Activated naive CD4-positive, alpha-beta T cell treated with anti-CD3 and anti-CD28 coated beads, Interleukin-2, amount 50 U/mL, for 72 hours (primary cell): ENCODE measurements around the gene ZCCHC7. TPM values are rescaled to one million over a fixed set of nuclear protein-coding genes. Genes with fewer than 3 reads are reported as not detected.
"Not testable (repeated sequence)": the region's sequence is repeated elsewhere in the genome, so short reads cannot be mapped to it uniquely, and the experiment has no call there.

Source experiments
- ATAC-seq, 2 donors: fragments of 150-1000 bp; cut with Tn5 transposase; 2 replicates each; pipeline ENCODE4 v1.10.0; 2021; ENCODE audit warnings: mild to moderate bottlenecking in 2 of 2, moderate library complexity in 2 of 2
- DNase-seq, 2 donors: peaks; one replicate each; pipeline ENCODE4 v3.0.0; 2021 to 2022; ENCODE audit warnings: low spot score in 2 of 2
- H3K27ac Mint-ChIP-seq, 2 donors: one replicate each; pipeline ENCODE4 v1.8.0; 2022; ENCODE audit warnings: mild to moderate bottlenecking in 2 of 2, mixed read lengths in 2 of 2
- H3K36me3 Mint-ChIP-seq, 2 donors: one replicate each; pipeline ENCODE4 v1.8.0; 2022; ENCODE audit warnings: mixed read lengths in 2 of 2
- H3K9me3 Mint-ChIP-seq, 2 donors: one replicate each; pipeline ENCODE4 v1.8.0; 2022; ENCODE audit warnings: mixed read lengths in 2 of 2
- total RNA-seq, 2 donors: library from RNA; stranded (reverse); gene quantifications; one replicate each; pipeline ENCODE4 v1.2.3, GENCODE V29; 2022

The ZCCHC7 gene
- 10 to 100 TPM; 25.1 to 29.1 TPM for total RNA-seq

DNA sequence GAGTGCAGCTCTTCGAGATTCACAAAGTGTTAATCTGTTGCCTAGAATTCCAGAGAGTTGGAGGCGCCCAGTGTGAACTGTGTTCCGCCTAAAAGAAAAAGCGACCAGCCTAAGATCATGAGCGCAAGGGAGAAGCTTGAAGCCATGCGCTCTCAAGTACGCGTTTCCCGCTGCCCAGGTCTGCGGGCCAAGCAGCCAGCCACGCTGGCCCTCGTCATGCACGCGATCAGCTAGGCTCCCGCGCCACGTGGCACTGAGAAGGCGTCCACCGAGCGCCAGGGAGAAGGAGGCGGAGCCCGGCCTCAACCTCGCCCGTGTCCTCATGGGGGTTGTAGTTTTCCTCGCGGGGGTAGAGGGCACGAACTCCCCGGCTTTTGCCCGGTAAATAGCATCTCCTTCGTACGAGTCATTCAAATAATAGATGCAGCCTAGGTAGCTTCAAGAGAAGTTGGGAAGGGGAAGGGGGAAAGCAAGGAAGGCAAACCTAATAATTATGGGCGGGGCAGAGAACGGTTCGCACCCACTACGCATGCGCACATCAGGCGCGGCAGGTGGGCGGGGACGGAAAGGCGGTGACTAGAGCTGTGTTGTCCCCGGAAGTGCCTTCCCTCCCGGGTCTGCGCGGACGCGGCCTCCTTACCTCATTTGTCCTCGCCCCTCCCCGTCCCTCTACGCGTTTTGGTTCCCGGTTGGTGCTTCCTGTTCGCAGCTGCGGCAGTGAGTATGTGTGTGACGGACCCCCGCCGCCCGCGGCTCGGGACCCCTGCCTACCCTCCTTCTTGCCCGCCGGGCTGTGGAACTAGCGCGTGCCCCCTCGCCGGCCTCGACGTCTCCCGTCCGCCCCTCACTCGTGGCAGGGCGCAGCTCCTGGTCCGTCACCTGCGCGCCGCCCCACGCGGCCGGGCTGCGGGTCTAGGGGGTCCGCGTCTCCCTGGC is at the start of gene ZCCHC7:
Gene ZCCHC7, plus strand, starts transcription at position 668 of the 936 bp plus-strand sequence.
- ATAC-seq = peak; percentile 98
- H3K9me3 Mint-ChIP-seq = no peaks in the 10 kb centered on the region

DNA sequence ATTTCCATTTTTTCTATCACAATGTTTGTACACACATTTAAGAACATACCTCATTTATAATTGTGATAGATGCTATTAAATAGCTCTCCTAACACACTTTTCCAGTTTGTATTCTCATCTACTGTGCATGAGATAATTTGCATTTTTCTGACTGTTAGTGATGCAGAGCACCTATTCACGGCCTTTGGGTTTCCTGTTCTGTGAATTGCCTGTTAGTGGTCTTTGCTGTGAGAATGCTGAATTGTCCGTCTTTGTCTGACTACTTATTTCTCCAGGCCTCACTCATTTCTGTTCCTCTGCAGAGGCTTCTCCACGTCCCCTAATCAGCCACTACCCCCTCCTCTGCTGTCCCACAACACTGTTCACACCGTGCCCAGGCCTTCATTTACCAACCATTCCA is 45.6 kb upstream of the ZCCHC7 start:
- H3K9me3 Mint-ChIP-seq, DNase-seq, H3K36me3 Mint-ChIP-seq, H3K27ac Mint-ChIP-seq, ATAC-seq: not testable (repeated sequence)

More for the DNA sequence above, at the start of gene ZCCHC7:
- H3K27ac Mint-ChIP-seq = peak within 1 kb of the TSS; percentile 93 to 99
- peaks cover 12 to 16% of the 10 kb centered on the region in 2 donors for H3K36me3 Mint-ChIP-seq
- peak; percentile 96 for DNase-seq

DNA sequence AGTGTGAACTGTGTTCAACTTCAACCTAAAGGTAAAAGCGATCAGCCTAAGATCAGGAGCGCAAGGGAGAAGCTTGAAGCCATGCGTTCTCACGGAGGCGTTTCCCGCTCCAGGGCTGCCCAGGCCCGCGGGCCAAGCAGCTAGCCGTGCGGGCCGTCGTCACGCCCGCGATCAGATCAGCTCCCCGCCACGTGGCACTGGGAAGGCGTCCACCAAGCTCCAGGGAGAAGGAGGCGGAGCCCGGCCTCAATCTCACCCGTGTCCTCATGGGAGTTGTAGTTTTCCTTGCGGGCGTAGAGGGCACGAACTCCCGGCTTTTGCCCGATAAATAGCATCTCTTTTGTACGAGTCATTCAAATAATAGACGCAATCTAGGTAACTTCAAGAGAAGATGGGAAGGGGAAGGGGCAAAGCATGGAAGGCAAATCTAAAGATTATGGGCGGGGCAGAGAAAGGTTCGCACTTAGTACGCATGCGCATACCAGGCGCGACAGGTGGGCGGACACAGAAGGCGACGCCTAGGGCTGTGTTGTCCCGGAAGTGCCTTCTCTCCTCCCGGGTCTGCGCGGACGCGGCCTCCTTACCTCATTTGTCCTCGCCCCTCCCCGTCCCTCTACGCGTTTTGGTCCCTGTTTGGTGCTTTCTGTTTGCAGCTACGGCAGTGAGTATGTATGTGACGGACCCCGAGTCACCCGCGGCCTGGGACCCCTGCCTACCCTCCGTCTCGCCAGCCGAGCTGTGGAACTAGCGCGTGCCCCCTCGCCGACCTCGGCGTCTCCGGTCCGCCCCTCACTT is 40.8 kb upstream of the ZCCHC7 start:
- Mint-ChIP-seq H3K27ac (peak overlapping the region; percentile 97 to 99), H3K36me3 (peaks cover 10 to 19% of the 10 kb centered on the region in 2 donors), H3K9me3 (no peaks in the 10 kb centered on the region)
- DNase-seq (peak; percentile 85 to 93), ATAC-seq (peak; percentile 98)

GRCh38 chr9:37080165-37080628 is 40.2 kb upstream of the ZCCHC7 start:
- peak; percentile 10 to 30 for ATAC-seq
- not testable (repeated sequence) for H3K9me3 Mint-ChIP-seq, DNase-seq
- peaks cover 10 to 19% of the 10 kb centered on the region in 2 donors for H3K36me3 Mint-ChIP-seq
- peak overlapping the region; percentile 97 to 99 for H3K27ac Mint-ChIP-seq

GRCh38 chr9:37081507-37081906 is 38.9 kb upstream of the ZCCHC7 start:
- H3K9me3 Mint-ChIP-seq, ATAC-seq, DNase-seq: not testable (repeated sequence)
- Mint-ChIP-seq H3K27ac (peak overlapping the region in 1 of 2 donors; percentile 99), H3K36me3 (peaks cover 11 to 20% of the 10 kb centered on the region in 2 donors)

DNA sequence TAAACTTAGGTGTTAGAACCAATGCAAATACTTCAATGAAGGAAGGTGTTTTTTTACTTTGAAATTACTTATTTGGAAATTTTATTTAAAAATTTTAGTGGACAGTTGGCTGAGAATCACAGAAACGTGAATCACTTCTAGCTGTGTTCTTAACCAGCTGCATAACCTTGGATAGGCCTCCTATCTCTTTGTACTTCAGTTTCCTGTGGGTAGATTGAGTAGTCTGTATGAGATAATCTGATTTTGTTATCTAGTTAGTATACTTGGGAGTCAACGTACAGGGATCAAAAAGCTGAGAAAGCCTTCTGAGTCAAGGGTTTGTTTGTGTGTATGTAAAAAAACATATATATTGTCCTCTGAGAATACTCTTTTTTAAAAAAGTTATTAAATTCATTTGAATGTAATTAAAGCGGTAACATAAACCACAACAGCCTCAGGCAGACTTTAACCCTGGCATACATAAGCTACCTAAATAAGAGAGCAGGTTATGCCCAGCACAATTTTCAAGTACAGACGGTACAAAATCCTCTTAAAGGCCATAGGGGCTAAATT is 38.1 kb upstream of the ZCCHC7 start:
- H3K9me3 Mint-ChIP-seq = no peaks in the 10 kb centered on the region
- ATAC-seq = no peak
- H3K27ac Mint-ChIP-seq = no peak overlapping the region

DNA sequence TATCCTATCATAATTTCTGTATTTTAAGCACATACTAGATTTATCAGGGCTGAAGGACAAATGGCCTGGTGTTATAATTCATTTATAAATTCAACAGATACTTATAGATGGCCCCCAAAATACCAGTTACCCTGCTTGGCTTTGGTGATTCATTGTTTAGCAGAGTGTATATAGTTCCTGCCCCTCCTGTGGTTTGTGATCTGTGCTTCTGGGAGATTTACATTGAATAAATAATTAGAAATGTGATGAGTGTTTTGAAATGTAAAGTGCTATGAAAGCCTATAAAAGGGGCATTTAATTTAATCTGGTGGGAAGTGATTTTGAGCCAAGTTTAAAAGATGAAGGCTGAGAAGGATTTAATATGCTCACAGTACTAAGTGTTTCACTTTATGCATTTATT is 36.7 kb upstream of the ZCCHC7 start:
- H3K9me3 Mint-ChIP-seq = no peaks in the 10 kb centered on the region
- peaks cover 17 to 27% of the 10 kb centered on the region in 2 donors for H3K36me3 Mint-ChIP-seq
- DNase-seq (no peak), ATAC-seq (no peak)
- no peak overlapping the region for H3K27ac Mint-ChIP-seq

More for the DNA sequence above, 38.1 kb upstream of the ZCCHC7 start:
- H3K36me3 Mint-ChIP-seq = peaks cover 19 to 27% of the 10 kb centered on the region in 2 donors
- no peak for DNase-seq

DNA sequence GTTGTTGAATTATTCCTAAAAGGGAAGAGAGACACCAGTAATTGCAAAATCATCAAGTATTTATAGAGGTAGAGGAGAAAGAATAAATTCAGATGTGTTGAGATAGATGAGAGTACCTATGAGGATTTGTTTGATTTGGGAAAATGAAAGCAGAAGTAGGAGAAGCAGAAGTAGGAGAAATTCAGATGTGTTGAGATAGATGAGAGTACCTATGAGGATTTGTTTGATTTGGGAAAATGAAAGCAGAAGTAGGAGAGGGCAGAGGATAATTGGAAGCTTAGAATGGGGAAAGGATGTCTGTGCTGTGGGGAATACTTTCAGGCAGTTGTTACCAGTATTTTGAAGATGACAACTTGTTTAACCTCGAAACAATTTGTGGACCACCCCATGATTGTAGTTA is 35.1 kb upstream of the ZCCHC7 start:
- DNase-seq (no peak), ATAC-seq (no peak)
- Mint-ChIP-seq H3K9me3 (no peaks in the 10 kb centered on the region), H3K27ac (no peak overlapping the region), H3K36me3 (peaks cover 10 to 16% of the 10 kb centered on the region in 2 donors)

DNA sequence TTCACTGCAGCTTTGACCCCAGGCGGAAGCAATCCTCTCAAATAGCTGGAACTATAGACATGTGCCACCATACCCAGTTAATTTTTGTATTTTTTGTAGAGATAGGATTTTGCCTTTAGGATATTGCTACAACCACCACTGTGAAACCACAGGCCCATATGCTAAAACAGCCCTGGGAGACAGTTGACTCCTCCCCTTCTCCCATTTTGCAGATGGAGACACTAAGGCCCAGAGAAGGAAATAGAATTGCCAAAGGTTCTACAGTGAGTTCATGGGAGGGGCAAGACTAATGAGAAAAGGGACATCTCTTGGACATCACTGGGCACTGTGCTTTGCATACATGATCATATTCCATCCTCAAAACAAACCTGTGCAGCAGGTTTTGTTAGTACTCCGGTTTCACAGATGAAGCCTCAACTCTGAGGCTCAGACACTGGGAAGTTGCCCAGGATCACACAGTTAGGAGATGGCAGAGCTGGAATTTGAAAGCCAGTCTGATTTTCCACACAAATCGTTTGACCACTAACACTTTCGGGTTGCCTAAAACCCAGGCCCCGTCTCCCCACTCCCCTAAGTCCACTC is 27.6 kb upstream of the ZCCHC7 start:
- not testable (repeated sequence) for H3K36me3 Mint-ChIP-seq, DNase-seq, H3K9me3 Mint-ChIP-seq, ATAC-seq, H3K27ac Mint-ChIP-seq

GRCh38 chr9:37094751-37095150 is 25.6 kb upstream of the ZCCHC7 start:
- H3K36me3 Mint-ChIP-seq = no peaks in the 10 kb centered on the region
- no peaks in the 10 kb centered on the region for H3K9me3 Mint-ChIP-seq
- DNase-seq = no peak
- no peak overlapping the region for H3K27ac Mint-ChIP-seq
- ATAC-seq = no peak

GRCh38 chr9:37096628-37097027 is 23.7 kb upstream of the ZCCHC7 start:
- ATAC-seq (no peak), DNase-seq (no peak)
- H3K27ac Mint-ChIP-seq = no peak overlapping the region

DNA sequence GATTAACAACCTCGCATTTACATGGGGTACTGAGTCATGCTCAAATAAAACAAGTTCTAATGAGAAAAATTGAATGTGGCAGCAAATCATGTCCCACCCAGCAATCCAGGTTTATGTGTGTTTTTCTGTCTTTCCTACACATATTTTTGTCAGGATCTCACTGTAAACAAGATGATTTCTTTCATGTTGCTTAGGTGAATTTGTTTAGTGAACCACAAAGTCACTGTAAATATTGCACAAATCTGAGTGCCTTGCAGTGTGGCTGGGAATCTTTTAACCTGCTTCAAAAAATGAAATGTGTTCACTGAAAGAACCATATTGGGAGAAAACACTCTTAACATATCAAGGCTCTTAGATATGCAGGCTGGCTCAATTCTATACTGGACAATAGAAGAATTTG is 23.1 kb upstream of the ZCCHC7 start:
- no peak overlapping the region for H3K27ac Mint-ChIP-seq
- no peaks in the 10 kb centered on the region for H3K9me3 Mint-ChIP-seq
- DNase-seq = no peak
- ATAC-seq = no peak
- no peaks in the 10 kb centered on the region for H3K36me3 Mint-ChIP-seq

More at GRCh38 chr9:37096628-37097027, 23.7 kb upstream of the ZCCHC7 start:
- H3K36me3 Mint-ChIP-seq = no peaks in the 10 kb centered on the region
- H3K9me3 Mint-ChIP-seq = no peaks in the 10 kb centered on the region

DNA sequence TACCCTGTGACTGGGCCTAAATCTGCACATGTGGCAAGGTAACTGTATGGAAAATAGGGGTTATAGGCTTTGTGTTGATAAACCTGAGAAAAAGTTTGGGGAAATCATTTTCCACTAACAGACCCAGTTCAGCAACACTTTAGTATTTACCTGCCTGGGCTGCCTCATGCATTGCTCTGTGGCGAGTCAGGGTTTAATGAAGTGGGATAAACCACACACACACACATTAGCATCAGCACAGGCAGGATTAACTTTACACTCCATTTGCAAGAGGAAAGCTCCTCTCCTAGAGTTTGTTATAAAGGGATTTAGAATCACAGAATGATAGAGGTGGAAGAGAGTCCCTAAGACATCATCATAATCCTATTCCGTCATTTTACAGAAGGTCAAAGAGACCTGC is 20.0 kb upstream of the ZCCHC7 start:
- H3K9me3 Mint-ChIP-seq = no peaks in the 10 kb centered on the region
- H3K27ac Mint-ChIP-seq = no peak overlapping the region
- DNase-seq (no peak), ATAC-seq (no peak)
- no peaks in the 10 kb centered on the region for H3K36me3 Mint-ChIP-seq

- no peak for DNase-seq
- ATAC-seq = no peak
- Mint-ChIP-seq H3K36me3 (no peaks in the 10 kb centered on the region), H3K9me3 (no peaks in the 10 kb centered on the region), H3K27ac (no peak overlapping the region)
Observed at GRCh38 chr9:37100741-37101140, 19.6 kb upstream of the ZCCHC7 start.

- Mint-ChIP-seq H3K9me3 (peaks cover 0 to 2% of the 10 kb centered on the region in 2 donors), H3K27ac (no peak overlapping the region)
- ATAC-seq = no peak
Observed at GRCh38 chr9:37102486-37102885, 17.9 kb upstream of the ZCCHC7 start.

GRCh38 chr9:37104183-37104889 is 16.0 kb upstream of the ZCCHC7 start:
- ATAC-seq = peak; percentile 79 to 88
- peaks cover 0 to 15% of the 10 kb centered on the region in 2 donors for H3K36me3 Mint-ChIP-seq
- peaks cover 0 to 12% of the 10 kb centered on the region in 2 donors for H3K9me3 Mint-ChIP-seq
- no peak overlapping the region for H3K27ac Mint-ChIP-seq
- DNase-seq = peak in 1 of 2 donors; percentile 16

More at GRCh38 chr9:37102486-37102885, 17.9 kb upstream of the ZCCHC7 start:
- no peak for DNase-seq
- H3K36me3 Mint-ChIP-seq = peaks cover 0 to 2% of the 10 kb centered on the region in 2 donors
